ENCODE results near the gene TM9SF2. TPM values are rescaled to one million over a fixed set of nuclear protein-coding genes. Genes with fewer than 3 reads are reported as not detected.

The TM9SF2 gene
- total RNA-seq: 130 TPM

GRCh38 chr13:99501184-99501847, at the start of gene TM9SF2:
TM9SF2 (plus strand) TSS chr13:99501472; CDS start chr13:99501607, 135 bp downstream.

GRCh38 chr13:99606324-99607066, 105.2 kb downstream of the TM9SF2 start, which contains the start of gene CLYBL:
CLYBL (plus strand) TSS chr13:99606690.

Small RNAs within 50 kb of the gene (small RNA-seq; reads per million reads assigned to genes)
- gene AL139035.1: 0.23 reads per million

Other genes with a start within 250 kb of the TM9SF2 start
- gene GPR18, start 243.1 kb upstream of the TM9SF2 start, total RNA-seq: not detected
- gene GPR183, start 194.1 kb upstream of the TM9SF2 start, total RNA-seq: 3.2 TPM
- 3.2 TPM for gene CLYBL, start 105.2 kb downstream of the TM9SF2 start, total RNA-seq

Measured in diencephalon (tissue), 1 donor.